ENCODE results near the gene KIRREL3.

KIRREL3 gene

DNA sequence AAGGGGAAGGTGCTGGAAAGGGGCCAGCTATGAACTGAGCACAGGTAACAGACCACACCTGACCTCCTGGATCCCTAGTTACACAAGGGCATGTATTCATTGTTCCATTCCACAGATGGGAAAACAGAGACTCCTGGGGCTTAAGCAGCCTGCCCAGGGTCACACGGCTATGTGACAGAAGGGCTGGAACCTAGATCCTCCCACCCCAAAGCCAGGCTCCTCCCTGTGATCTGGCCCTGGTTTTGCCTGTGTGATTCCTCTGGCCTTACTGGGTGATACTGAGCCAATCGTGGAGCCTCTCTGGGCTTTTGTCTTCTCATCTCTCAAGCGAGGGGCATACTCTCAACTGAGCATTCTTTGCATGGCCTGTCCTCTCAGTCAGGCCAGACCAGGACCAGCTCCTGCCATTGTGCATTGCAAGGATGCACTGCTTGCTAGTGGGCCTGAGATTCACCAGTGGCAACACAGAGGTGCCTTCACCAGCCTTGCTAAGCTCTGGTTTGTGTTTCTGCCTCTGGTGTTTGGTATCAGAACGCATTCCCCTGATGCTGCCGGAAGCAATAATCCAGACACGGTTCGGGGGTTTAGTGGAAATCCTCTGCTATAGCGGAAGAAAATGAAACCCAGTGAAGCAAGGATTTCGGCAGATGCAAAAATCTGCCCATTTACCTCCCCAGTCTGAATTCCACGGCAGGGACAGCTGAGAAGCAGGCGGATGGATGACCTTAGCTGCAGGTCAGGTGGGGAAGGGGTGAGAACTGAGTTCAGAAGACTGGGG is 418.5 kb downstream of the KIRREL3 start:
- no peak for TF ChIP-seq CTCF (conservative IDR thresholded peaks at IDR 0.05)
- H3K27ac ChIP-seq: no peak overlapping the region

DNA sequence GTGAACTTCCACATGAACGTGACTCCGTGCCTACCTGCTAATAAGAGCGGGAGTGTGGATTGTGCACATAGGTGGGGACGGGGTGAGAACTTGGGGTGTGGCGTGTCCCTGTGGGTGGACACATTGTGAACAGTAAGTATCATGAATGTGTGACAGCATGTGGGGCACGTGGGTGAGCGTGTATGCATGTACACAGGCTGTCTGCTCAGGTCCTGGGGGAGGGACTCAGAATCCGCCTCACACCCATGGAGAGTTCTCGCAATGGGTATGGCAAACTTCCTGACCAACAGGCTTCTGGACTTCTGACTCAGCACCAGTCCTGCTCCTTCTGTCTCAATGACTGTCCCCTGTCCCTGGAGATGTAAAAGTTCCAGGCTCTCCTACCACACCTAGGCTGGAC is 422.1 kb downstream of the KIRREL3 start:
- no peak overlapping the region for H3K27ac ChIP-seq
- TF ChIP-seq CTCF (conservative IDR thresholded peaks at IDR 0.05): no peak

DNA sequence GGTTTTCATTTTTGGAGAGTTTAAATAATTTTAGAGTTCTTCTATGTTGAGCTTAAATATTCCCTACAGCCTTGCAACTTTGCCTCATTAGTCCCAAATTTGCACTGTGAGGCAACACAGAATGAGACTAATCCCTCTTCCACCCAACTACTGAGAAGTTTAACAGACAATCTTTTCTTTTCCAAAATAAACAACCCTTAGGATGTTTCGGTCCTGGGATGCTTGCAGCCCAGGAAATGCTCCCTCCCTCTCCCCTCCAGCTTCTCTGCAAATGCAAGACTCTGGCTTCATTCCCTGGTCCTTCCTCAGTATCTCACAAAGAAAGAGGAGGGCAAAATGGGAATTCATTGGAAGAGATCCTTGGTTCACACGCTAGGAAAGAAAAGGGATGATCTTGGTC is 422.5 kb downstream of the KIRREL3 start:
- H3K27ac ChIP-seq: no peak overlapping the region
- TF ChIP-seq CTCF (conservative IDR thresholded peaks at IDR 0.05): no peak

DNA sequence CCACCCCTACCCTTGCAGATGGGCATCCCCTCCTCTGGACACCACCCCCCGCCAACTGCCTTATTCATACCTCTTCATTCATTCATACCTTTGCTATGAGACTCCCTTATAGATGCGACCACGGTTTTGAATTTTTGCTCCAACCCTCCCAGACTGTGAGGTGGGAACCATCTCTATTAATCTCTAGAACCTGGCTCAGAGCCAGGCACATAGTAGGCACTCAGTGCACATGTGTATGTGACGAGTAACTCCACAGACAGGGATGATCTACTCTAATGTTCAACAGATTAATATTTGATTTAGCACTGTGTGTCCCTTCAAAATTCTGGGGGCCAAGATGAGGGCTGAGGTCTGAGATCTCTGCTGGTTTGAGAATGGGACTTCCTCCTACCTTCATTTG is 424.7 kb downstream of the KIRREL3 start:
- H3K27ac ChIP-seq: no peak overlapping the region
- TF ChIP-seq CTCF (conservative IDR thresholded peaks at IDR 0.05): no peak

DNA sequence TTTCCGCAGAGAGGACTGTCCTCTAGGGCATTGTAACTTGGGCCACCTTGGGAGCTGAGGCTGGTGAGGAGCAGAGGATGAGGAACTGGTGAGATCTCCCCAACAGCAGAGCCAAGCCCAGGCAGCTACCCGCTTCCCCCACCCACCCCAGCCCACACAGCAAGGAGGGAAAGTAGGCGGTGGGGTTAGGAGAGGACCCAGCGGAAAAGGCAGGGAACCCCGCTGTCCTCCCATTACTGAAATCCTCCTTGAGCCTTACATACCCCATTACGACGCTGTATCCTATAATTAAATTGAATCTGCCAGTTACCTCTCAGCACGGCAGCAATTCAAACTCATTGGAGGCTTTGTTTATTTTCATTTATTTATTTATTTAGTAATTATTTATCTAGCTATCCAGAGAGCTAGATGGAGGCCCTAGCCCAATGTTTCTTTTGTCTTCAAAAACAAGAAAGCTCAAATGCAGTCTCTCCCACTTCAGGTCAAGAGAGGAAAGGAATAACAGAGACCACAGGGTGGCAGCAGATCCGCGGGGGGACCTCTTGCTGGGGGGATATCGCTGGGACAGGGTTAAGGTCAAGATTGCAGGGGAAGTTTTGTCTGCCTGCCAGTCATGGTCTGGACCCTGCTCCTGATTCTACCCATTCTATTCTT is 427.1 kb downstream of the KIRREL3 start:
- TF ChIP-seq CTCF (conservative IDR thresholded peaks at IDR 0.05): 0 out of 2 replicates have a peak, but pooled peaks have one; percentile 15
- no peak overlapping the region for H3K27ac ChIP-seq

GRCh38 chr11:126570489-126570888 is 430.1 kb downstream of the KIRREL3 start:
- no peak for TF ChIP-seq CTCF (conservative IDR thresholded peaks at IDR 0.05)
- no peak overlapping the region for H3K27ac ChIP-seq

DNA sequence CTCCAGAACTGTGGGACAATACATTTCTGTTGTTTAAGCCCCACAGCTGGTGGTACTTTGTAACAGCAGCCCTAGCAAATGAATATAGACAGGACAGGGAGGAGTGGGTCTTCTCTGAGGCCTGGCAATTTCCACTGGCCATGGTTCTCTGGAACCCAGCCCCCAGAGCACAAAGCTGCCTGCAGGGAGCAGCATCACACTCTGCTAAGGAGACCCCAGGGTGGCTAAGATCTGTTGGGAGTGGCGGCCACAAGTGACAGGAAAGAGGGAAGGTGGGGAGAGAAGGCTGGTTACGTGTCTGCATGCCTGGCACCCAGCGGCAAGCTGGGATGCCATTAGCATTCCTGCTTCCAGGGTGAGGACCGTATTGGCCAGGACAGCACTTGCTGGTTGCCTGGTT is 433.2 kb downstream of the KIRREL3 start:
- no peak for TF ChIP-seq CTCF (conservative IDR thresholded peaks at IDR 0.05)
- H3K27ac ChIP-seq: no peak overlapping the region
